Activated CD4-positive, CD25-positive, alpha-beta regulatory T cell (primary cell): ENCODE data around the gene SPRR1A.
"Not testable (repeated sequence)": the region's sequence is repeated elsewhere in the genome, so short reads cannot be mapped to it uniquely, and the experiment has no call there.

Source experiments
- DNase-seq, 4 experiments: peaks; one replicate each; lab custom pipeline; 2025; lab: John Stamatoyannopoulos, UW

Gene SPRR1A

DNA sequence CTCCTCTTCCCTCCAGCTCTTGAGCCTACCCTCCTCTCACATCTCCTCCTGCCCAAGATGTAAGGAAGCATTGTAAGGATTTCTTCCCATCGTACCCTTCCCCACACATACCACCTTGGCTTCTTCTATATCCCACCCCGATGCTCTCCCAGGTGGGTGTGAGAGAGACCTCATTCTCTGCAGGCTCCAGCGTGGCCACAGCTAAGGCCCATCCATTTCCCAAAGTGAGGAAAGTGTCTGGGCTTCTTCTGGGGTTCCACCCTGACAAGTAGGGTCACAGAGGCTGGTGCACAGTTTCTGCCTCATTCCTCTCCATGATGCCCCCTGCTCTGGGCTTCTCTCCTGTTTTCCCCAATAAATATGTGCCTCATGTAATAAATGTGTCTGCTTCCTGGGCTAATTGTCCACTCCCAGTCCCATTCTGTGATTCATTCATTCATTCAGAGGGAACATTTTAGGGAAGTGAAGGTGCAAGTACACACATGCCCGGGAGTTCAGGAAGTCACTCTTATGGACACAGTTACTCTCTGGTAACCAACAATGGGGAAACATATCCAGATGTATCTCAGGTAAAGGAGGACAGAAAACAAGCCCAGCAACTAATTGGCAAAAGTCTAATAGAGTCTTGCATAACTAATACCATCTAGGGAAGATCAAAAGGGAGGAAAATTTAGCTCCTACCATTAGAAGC is 11.5 kb upstream of the SPRR1A start:
- DNase-seq = no peak

DNA sequence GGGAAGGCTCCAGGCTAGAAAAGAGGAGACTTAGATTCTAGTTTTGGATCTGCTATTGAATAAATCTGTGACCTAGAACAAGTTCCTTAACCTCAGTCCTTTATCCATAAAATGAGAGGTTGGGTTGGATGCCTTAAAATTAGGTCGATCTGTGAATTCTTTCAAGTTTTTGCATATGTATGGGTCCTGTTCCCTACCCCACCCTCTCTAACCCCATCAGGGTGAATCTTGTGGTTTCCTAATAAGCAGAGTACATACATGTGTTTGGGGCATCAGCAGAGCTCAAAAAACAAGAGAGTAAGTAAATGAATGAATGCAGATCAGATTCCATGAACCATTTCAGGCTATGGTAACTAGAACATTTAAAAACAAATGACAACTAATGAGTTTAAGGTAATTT is 7.2 kb upstream of the SPRR1A start:
- DNase-seq = no peak

DNA sequence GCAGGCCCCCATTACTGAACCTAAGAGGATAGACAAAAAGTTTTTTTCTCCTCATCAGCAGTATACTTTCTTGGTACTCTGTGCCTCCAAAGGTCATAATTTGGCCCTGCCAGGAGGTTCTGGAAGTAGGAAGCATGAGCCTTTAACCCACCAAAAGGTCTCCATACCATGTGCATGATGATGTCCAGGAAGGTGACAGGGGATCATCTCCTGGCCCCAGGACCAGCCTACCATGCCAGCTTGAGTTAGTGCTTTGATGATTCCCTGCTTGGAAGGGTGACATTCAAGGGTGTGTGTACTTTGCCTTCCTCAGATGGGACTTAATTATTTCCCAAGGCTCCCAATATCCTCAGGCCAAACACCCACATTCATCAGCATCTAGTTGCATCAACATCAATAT is 6.3 kb upstream of the SPRR1A start:
- no peak for DNase-seq

- DNase-seq = no peak
Observed at GRCh38 chr1:152980676-152981075, 3.2 kb upstream of the SPRR1A start.

- DNase-seq = no peak
Observed at GRCh38 chr1:152981146-152981871, 2.6 kb upstream of the SPRR1A start.

- DNase-seq = no peak
Observed at GRCh38 chr1:152982076-152982475, 1.8 kb upstream of the SPRR1A start.

DNA sequence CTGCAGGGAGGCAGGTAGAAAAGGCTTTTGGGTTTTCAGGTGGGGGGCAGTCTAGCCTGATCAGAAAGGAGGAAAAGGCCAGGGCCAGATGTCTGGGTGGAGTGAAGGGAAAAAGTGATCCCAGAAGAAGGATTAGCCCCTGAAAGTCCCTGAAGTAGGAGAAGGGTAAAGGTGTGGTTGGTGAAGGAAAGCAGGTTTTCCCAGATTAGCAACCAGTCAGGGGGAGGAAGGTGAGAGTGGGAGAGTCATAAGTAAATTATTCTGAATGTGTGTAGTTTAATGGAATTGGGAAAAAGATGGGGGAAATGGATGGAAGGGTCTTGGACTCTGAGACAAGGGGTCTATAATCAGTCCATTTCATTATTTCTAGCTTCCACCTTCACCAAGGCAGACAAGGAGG is 647 bp upstream of the SPRR1A start:
- no peak for DNase-seq

DNA sequence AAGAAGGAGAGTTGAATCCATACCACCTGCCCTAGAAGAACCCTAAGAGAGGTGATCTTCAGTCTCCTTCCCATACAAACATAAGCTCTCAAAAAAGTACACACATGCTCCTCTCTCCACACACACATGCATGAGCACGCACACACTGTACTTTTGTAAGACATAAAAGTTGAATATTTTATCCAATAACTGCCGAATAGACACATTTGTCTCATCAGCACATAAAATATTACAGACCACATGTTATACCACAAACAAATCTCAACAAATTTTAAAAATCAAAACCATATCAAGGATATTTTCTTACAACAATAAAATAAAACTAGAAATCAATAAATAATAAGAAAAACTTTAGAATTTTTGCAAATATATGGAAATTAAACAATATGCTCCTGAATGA is 2.7 kb downstream of the SPRR1A start:
- DNase-seq = no peak

GRCh38 chr1:152993186-152993585 is 9.3 kb downstream of the SPRR1A start:
- DNase-seq = no peak

DNA sequence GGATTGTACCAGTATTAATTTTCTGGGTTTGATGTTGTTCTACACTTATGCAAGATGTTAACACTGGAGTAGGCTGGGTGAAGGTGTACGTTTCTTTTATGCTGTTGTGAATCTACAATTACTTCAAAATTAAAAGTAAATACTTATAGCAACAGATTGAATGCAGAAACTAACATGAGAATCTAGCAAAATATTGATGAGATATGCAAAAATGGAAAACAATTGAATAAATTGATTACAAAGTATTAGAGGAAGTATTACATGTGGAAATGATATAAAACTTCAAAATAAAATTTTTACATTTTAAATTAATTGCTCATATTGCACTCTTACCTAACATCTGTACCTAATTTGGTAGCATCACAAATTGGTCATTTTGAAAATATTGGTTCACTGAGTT is 12.0 kb downstream of the SPRR1A start:
- DNase-seq = no peak

DNA sequence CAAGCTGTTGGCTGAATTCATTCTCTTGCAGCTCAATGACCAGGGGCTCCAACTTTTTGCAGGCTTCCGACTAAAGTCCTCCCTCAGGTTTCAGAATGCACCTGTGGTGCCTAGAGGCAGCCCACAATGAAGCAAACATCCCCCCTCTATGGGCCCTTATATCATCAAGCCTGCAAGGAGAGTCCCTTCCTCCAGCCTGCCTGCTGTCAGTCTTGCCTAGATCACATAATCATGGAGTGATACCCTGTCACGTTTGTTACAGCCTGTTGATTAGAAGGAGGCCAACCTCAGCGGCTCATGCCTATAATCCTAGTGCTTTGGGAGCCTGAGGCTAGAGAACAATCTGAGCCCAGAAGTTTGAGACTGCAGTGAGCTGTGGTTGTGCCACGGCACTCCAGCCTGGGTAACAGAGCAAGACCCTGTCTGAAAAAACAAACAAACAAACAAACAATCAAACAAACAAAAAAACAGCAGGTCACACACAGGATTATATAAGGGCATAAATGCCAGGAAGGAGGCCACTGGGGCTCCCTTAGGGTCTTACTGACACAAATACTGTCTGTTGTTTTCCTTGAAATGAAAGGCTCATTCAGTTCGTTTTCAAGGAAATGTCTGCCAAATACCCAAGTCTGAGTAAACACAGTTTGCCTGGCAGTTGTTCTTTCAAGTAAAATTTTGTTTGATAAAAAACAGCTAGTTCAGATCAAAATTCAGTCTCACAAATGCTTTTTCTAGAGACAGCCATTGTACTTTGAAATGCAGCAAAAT is 12.9 kb downstream of the SPRR1A start:
- no peak for DNase-seq

DNA sequence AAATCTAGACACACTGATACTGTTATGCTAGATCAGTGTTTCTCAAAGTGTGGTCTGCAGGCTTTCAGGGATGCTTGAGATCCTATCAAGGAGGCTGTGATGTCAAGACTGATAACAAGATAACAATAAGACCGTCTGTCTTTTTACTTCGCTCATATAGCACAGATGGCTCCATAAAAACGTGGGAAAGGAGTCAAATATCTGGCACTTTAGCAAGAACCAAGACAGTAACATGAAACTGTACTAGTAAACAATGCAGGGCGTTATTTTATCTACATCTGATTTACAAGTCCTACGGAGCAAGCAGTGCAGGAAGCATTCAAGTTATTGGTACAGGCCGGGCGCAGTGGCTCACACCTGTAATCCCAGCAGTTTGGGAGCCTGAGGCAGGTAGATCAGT is 14.0 kb downstream of the SPRR1A start:
- no peak for DNase-seq

DNA sequence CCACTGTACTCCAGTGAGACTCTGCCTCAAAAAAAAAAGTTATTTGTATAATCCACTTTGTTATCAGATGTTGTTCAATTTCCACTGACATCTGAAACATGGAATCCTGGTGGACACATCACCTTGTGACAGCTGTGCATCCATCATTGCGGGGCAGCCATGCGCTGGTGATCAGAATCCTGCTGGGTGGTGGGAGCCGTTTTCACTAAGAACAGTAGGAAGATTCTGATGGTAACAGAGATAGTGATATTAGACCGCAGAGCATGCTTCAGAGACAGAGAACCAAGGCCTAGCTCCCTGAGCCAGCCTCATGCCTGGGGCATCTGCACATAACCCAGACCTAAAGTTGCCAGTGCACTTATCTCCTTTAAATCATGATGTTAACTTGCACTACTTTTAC is 14.6 kb downstream of the SPRR1A start:
- DNase-seq = no peak

DNA sequence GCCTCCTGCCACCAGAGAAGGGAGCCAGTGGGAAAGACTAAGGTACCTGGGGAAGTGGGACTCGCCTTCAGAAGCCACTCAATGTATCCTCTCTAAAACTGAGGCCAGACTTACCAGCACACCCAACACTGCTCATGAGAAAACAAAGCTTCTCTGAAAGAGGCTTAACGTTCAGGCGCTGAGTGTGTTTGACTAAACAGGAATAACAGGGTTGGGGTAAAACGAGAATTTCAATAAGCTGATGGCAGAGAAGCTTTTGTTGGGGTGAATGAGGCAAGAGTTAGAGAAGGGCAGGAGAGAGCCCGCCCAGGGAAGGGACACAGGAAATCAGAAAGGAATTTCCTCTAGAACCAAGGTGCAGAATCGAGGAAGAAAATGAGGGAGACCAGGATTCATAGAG is 15.9 kb downstream of the SPRR1A start:
- DNase-seq = no peak

- no peak for DNase-seq
Observed at GRCh38 chr1:153000294-153000693, 16.4 kb downstream of the SPRR1A start.

- DNase-seq = no peak
Observed at GRCh38 chr1:153001382-153001781, 17.5 kb downstream of the SPRR1A start, which contains the start of gene SPRR3. TSS of gene SPRR3 (plus strand) at chr1:153001749. CDS start at chr1:153003021, 1,272 bp downstream.

GRCh38 chr1:153011235-153011758 is 27.4 kb downstream of the SPRR1A start:
- not testable (repeated sequence) for DNase-seq

DNA sequence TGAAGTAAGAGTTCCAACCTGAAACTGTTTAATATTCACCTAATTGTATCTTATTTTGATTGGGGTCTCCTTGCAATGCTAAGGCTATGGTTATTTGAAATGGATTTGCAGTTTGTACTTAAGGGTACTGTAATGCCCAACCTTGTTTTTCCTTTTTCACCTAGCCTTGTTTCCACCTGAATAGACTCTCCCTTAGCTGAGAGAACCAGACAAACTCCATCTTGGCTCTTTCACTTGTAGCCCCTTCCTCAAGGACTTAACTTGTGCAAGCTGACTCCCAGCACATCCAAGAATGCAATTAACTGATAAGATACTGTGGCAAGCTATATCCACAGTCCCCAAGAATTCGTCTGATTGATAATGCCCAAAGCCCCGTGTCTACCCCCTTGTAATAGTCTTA is 37.9 kb downstream of the SPRR1A start:
- not testable (repeated sequence) for DNase-seq

DNA sequence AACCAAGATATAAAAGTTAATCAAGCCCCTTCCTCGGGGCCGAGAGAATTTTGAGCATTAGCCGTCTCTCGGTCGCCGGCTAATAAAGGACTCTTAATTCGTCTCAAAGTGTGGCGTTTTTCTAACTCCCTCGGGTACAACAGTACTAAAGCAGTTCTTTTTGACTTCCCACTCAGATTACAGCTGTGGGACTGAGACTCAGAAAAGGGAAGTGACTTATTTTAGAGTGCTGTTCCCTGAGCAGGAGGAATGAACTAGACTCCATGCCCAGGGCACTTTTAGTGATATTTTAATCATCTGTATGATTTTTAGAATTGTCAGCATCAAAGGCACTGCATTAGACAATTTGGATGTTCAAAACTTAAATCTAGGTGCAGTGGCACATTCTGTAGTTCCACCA is 38.5 kb downstream of the SPRR1A start:
- DNase-seq = not testable (repeated sequence)

GRCh38 chr1:153023109-153023508 is 39.2 kb downstream of the SPRR1A start:
- no peak for DNase-seq

- no peak for DNase-seq
Observed at GRCh38 chr1:153024413-153024812, 40.5 kb downstream of the SPRR1A start.

DNA sequence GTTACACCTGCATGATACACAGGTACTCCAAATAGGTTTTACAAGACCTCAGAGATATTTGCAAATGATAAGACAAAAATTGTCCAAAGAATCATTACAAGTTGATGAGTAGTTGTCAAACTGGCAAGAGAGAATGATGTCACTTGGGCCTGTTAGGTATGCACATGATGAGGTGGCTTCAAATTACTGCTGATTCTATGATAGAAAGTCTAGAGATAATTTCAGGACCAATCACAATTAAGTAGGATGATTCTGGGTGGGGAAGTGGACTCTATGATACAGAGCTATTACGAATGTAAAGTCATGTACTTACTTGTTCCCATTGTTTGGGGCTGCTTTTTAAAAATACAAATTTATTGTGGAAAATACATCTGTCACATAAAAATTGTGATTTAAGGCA is 41.9 kb downstream of the SPRR1A start:
- DNase-seq = no peak

DNA sequence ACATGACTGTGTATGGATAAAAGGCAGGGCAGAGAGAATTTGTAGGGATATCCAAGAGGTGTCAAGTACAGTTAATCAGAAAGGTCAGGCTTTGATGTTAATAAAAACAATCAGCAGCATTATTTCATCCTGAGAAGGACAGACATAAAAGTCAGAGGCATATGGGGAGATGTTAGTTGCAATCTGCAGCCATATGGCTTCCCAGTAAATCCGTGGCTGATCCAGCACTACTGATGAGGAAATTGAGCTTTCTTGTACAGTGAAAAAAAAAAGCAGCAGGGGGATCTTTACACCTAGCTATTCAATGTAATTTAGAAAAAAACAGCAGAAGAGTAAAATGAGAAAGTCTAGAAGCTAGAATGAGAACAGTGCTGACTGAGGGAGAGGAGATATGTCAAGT is 44.9 kb downstream of the SPRR1A start:
- DNase-seq = no peak
